Mononuclear cell (primary cell): Measurements from ENCODE around the gene ZBTB20. TPM values are rescaled to one million over a fixed set of nuclear protein-coding genes. Genes with fewer than 3 reads are reported as not detected.

ENCODE experiments used
- H3K27me3 ChIP-seq: 2 replicates; pipeline ENCODE4 v1.6.0; 2011; ENCODE audit warnings: low read length, control low read depth; ENCODE audit not compliant: insufficient read depth
- H3K4me1 ChIP-seq: 2 replicates; pipeline ENCODE4 v1.5.1; 2011; ENCODE audit warnings: mild to moderate bottlenecking, low read length, control low read depth; ENCODE audit not compliant: insufficient read depth
- H3K4me3 ChIP-seq: 2 replicates; pipeline ENCODE4 v1.5.1; 2011; ENCODE audit warnings: mild to moderate bottlenecking, low read length, moderate library complexity
- H3K9me3 ChIP-seq: 2 replicates; pipeline ENCODE4 v1.5.1; 2011; ENCODE audit warnings: low read depth, mild to moderate bottlenecking, control low read depth, low read length
- total RNA-seq: library from RNA; depleted of rRNA; stranded (reverse); fragments of >200 nt; gene quantifications from one replicate; pipeline ENCODE4 v1.2.3, GENCODE V29; 2012

The ZBTB20 gene
- total RNA-seq, 1 donor = 38.2 TPM

DNA sequence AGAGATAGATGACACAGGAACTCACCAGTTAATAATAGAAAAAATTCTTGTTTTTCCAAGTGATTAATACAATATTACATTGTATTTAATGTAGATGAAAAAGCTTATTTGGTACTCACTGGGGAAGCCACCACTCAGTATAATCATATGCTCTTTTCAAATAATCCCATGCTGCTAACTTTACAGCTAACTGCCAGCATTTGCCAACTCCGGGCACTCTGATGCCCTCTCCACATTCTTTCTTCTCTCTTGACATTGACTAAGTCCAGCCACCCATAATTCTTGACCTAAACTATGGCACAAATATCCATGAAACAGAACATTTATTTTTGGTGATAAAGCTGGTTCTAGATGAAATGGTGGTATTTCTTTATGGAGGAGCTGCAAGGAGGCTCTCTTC is 384.9 kb downstream of the ZBTB20 start:
- no peak overlapping the region for H3K4me3 ChIP-seq
- no peaks in the 10 kb centered on the region for H3K27me3 ChIP-seq
- no peaks in the 10 kb centered on the region for H3K9me3 ChIP-seq
- peaks cover 4% of the 10 kb centered on the region for H3K4me1 ChIP-seq

- Histone ChIP-seq H3K4me3 (no peak overlapping the region), H3K4me1 (peaks cover 4% of the 10 kb centered on the region), H3K27me3 (no peaks in the 10 kb centered on the region), H3K9me3 (no peaks in the 10 kb centered on the region)
These were observed 386.4 kb downstream of the ZBTB20 start for GRCh38 chr3:114760679-114761078.

DNA sequence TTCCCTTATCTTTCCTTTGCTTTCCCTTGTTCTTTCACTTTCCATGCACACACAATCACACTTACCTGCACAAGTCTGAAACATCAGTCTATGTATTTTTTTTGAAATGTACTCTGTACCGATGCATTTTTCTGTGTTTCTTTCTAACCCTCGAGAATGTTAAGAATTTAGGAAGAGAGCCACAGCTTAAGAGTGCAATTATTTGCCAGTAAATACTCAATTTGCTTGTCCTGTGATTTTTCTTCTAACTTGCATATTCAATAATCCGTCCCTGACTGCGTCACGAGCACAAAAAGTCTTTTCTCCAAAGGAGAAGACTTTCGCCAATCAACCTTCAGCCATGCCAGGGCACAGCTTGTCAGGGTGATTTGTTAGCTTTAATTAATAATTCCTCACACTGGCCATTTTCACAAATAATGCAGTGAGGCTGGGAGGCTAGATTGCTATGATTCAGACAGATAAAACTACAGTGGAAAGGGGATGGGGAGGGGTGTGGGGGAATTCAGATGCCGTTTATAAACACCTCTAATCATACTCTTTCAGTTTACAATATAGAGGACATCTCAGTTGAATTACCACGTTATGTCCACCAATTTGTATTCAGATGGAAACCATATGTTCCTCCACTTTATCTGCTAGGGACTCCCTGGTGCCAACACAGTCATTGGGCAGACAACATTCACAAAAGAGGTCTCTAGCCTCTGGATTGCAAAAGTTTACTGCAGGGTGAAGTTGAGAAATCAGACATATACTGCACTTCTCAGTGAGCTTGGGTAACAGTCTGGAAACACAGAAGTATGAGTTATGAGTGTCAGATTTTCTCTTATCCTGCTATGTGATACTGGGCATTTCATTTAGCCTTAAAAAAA is 388.0 kb downstream of the ZBTB20 start:
- Histone ChIP-seq H3K9me3 (no peaks in the 10 kb centered on the region), H3K4me1 (peaks cover 4% of the 10 kb centered on the region), H3K27me3 (no peaks in the 10 kb centered on the region), H3K4me3 (no peak overlapping the region)

- no peaks in the 10 kb centered on the region for H3K27me3 ChIP-seq
- H3K4me1 ChIP-seq = peaks cover 4% of the 10 kb centered on the region
- no peaks in the 10 kb centered on the region for H3K9me3 ChIP-seq
- no peak overlapping the region for H3K4me3 ChIP-seq
These were observed 390.4 kb downstream of the ZBTB20 start for GRCh38 chr3:114756506-114757279.

GRCh38 chr3:114746502-114746901 is 400.6 kb downstream of the ZBTB20 start:
- no peak overlapping the region for H3K4me3 ChIP-seq
- H3K9me3 ChIP-seq = no peaks in the 10 kb centered on the region
- H3K27me3 ChIP-seq = no peaks in the 10 kb centered on the region
- no peaks in the 10 kb centered on the region for H3K4me1 ChIP-seq

DNA sequence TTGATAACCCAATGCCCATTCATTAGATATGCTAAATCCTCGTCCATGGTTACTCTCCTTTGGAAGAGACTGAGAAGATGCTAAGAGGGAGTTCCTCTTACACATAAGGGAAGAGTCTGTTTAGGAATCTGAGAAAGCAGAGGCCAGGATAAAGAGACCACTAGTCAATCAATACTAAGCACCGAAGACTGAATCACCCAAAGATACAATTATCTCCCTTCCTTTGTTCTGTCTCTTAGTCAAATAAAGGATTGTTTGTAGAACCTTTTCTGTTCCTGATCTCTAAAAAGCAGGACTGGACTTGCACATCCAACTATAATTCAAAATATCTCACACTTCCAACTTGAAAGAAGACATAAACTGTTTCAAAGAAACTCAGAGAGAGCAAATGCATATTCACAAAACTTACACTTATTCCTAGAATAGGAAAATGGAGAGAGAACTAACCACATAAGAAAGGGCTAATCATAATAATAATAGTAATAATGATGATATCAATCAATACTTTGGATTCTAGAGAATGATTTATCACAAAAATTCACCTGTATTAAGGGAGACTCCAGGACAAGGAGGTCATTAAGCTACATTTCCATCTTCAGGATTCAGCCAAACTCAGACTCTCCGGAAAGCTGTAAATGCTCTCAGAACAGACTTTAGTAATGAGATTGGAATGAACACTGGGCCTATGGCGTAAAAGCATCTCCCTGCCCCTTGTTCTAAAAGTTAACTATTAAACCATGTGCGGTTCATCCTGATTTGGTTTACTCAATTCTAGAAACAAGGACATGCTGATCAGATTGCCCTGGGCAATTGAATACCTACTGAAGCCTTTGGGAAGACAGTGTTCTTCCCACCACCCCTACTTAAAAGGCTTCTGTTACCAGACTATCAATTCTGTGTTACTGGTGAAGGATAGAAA is 401.5 kb downstream of the ZBTB20 start:
- H3K4me1 ChIP-seq = no peaks in the 10 kb centered on the region

GRCh38 chr3:114743746-114744485 is 403.2 kb downstream of the ZBTB20 start:
- no peaks in the 10 kb centered on the region for H3K9me3 ChIP-seq
- no peak overlapping the region for H3K4me3 ChIP-seq
- no peaks in the 10 kb centered on the region for H3K4me1 ChIP-seq
- no peaks in the 10 kb centered on the region for H3K27me3 ChIP-seq

More for the DNA sequence above, 401.5 kb downstream of the ZBTB20 start:
- H3K9me3 ChIP-seq = no peaks in the 10 kb centered on the region
- H3K4me3 ChIP-seq = no peak overlapping the region
- no peaks in the 10 kb centered on the region for H3K27me3 ChIP-seq

DNA sequence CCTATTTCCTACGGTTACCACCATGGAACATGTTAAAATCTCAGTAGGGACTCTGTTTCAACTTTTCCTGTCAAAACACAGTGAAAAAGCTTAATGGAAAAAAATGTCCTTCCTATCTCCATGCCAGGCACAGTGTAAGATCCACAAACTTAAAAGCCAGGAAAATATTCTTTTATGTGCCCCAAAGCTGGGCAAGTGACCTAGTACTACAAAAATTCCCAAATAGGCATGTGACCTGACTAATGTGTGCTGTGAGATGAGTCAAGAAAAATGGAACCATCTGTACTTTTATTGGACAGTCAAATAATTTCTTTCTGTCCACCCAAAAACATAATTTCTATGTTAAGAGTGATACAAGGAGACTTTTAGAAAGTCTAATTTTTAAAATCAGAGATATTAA is 406.0 kb downstream of the ZBTB20 start:
- H3K4me1 ChIP-seq = no peaks in the 10 kb centered on the region
- H3K4me3 ChIP-seq = no peak overlapping the region
- no peaks in the 10 kb centered on the region for H3K27me3 ChIP-seq
- no peaks in the 10 kb centered on the region for H3K9me3 ChIP-seq

- Histone ChIP-seq H3K27me3 (no peaks in the 10 kb centered on the region), H3K4me3 (no peak overlapping the region), H3K9me3 (no peaks in the 10 kb centered on the region), H3K4me1 (no peaks in the 10 kb centered on the region)
These were observed 407.5 kb downstream of the ZBTB20 start for GRCh38 chr3:114739627-114740026.

DNA sequence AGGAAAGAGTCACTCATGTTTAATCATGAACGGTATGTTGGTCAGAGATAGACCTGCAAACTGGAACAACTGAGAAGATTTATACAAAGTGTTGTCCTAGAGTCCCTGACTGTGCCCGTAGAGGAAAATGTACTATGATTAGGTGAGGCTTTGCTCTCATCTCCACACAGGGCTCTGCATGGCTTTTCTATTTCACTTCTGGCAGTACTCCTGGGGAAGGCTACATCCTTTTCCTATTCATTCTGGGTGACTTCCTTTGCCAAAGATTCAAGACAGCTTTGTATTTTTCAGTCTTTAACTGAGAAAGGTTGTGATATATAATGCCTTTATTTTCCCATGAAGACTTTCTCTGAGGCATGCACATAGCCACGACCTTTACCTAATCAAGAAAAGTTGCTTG is 414.7 kb downstream of the ZBTB20 start:
- no peaks in the 10 kb centered on the region for H3K9me3 ChIP-seq
- H3K4me3 ChIP-seq = no peak overlapping the region
- H3K4me1 ChIP-seq = no peaks in the 10 kb centered on the region
- no peaks in the 10 kb centered on the region for H3K27me3 ChIP-seq

DNA sequence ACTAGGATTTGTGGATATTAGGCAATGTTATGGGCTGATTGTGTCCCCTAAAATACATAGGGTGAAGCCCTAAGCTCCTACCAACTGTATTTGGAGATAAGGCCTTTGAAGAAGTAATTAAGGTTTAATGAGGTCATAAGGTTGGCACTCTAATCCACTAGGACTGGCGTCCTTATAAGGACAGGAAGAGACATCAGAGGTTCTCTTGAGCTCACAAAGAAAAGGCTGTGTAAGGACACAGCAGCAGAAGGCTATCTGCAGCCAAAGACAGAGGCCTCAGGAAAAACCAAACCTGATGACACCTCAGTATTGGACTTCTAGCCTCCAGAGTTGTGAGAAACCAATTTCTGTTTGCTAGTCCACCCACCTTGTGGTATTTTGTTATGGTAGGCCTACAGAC is 416.7 kb downstream of the ZBTB20 start:
- no peaks in the 10 kb centered on the region for H3K9me3 ChIP-seq
- H3K4me3 ChIP-seq = no peak overlapping the region
- no peaks in the 10 kb centered on the region for H3K27me3 ChIP-seq
- H3K4me1 ChIP-seq = no peaks in the 10 kb centered on the region

DNA sequence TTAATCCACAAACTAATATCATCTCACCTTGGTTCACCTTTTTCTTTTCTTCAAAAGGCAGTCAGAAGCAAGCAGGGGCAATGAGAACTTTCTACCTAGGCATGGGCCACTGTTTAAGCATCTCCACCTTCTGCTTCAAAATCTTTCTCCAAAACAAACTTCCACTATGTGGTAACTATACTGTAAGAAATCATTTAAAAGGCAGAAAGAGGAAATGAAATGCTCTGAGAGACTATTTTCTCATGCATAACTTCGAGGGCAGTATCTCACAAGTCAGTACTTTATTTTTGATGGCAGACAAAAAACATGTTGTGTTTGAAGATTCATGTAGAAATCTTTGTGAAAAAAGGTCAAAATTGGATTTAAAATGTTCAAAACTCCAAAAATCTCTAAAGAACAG is 419.7 kb downstream of the ZBTB20 start:
- Histone ChIP-seq H3K4me3 (no peak overlapping the region), H3K9me3 (no peaks in the 10 kb centered on the region), H3K27me3 (no peaks in the 10 kb centered on the region), H3K4me1 (no peaks in the 10 kb centered on the region)

- Histone ChIP-seq H3K4me3 (no peak overlapping the region), H3K27me3 (no peaks in the 10 kb centered on the region), H3K4me1 (no peaks in the 10 kb centered on the region), H3K9me3 (no peaks in the 10 kb centered on the region)
These were observed 421.1 kb downstream of the ZBTB20 start for GRCh38 chr3:114725966-114726365.

- Histone ChIP-seq H3K9me3 (no peaks in the 10 kb centered on the region), H3K27me3 (no peaks in the 10 kb centered on the region), H3K4me1 (no peaks in the 10 kb centered on the region), H3K4me3 (no peak overlapping the region)
These were observed 424.6 kb downstream of the ZBTB20 start for GRCh38 chr3:114722530-114722929.
